ENCODE measurements around the gene CLRN3. TPM values are rescaled to one million over a fixed set of nuclear protein-coding genes. Genes with fewer than 3 reads are reported as not detected.

CLRN3 gene
- total and polyA plus RNA-seq, 3 donors from 2014 or later, result 0.55 TPM; not detected in 2

- no peaks in the 10 kb centered on the region for H3K36me3 ChIP-seq (ENCODE audit: low read depth, missing control alignments)
- no peaks in the 10 kb centered on the region for H3K27me3 ChIP-seq
- H3K9me3 ChIP-seq, result no peaks in the 10 kb centered on the region
- H3K4me3 ChIP-seq, result no peak overlapping the region
- intact Hi-C loops (cut with DNase I; ENCODE audit: low total_unique reads), result no loop called here
- H3K27ac ChIP-seq, result no peak overlapping the region
- no peak for DNase-seq
- WGBS, 2 donors, result 88 to 92% methylated on average over 8 to 11 of the region's 11 CpGs
- peaks cover 13% of the 10 kb centered on the region for H3K4me1 ChIP-seq
- TF ChIP-seq POLR2A (IDR thresholded peaks at IDR 0.05), result no peak
- no peak for TF ChIP-seq CTCF (IDR thresholded peaks at IDR 0.05)
These were observed 18.8 kb downstream of the CLRN3 start for GRCh38 chr10:127873901-127874470.

- WGBS, 2 donors, result 75 to 77% methylated on average over 12 of the region's 12 CpGs
- H3K9me3 ChIP-seq, result no peaks in the 10 kb centered on the region
- TF ChIP-seq CTCF (IDR thresholded peaks at IDR 0.05) (no peak), POLR2A (IDR thresholded peaks at IDR 0.05) (no peak)
- H3K36me3 ChIP-seq (ENCODE audit: low read depth, missing control alignments), result no peaks in the 10 kb centered on the region
- no peak overlapping the region for H3K27ac ChIP-seq
- H3K4me1 ChIP-seq, result peaks cover 13% of the 10 kb centered on the region
- peak; percentile 55 for DNase-seq
- intact Hi-C loops (cut with DNase I; ENCODE audit: low total_unique reads), result no loop called here
- no peaks in the 10 kb centered on the region for H3K27me3 ChIP-seq
- no peak overlapping the region for H3K4me3 ChIP-seq
These were observed 19.7 kb downstream of the CLRN3 start for GRCh38 chr10:127872871-127873600.

- Histone ChIP-seq H3K36me3 (ENCODE audit: low read depth, missing control alignments) (no peaks in the 10 kb centered on the region), H3K27ac (no peak overlapping the region), H3K9me3 (no peaks in the 10 kb centered on the region), H3K27me3 (no peaks in the 10 kb centered on the region), H3K4me3 (no peak overlapping the region), H3K4me1 (peaks cover 13% of the 10 kb centered on the region)
- peak; percentile 81 for DNase-seq
- TF ChIP-seq CTCF (IDR thresholded peaks at IDR 0.05), result no peak
- TF ChIP-seq POLR2A (IDR thresholded peaks at IDR 0.05), result no peak
- 22 to 41% methylated on average over 19 to 23 of the region's 23 CpGs for WGBS, 2 donors
- intact Hi-C loops (cut with DNase I; ENCODE audit: low total_unique reads), result no loop called here
These were observed 20.6 kb downstream of the CLRN3 start for GRCh38 chr10:127872011-127872761.

GRCh38 chr10:127871631-127872010 is 21.1 kb downstream of the CLRN3 start:
- H3K27me3 ChIP-seq, result no peaks in the 10 kb centered on the region
- WGBS, 2 donors, result 44 to 61% methylated on average over 4 to 7 of the region's 7 CpGs
- intact Hi-C loops (cut with DNase I; ENCODE audit: low total_unique reads), result no loop called here
- peaks cover 13% of the 10 kb centered on the region for H3K4me1 ChIP-seq
- no peaks in the 10 kb centered on the region for H3K9me3 ChIP-seq
- DNase-seq, result no peak
- H3K36me3 ChIP-seq (ENCODE audit: low read depth, missing control alignments), result no peaks in the 10 kb centered on the region
- H3K27ac ChIP-seq, result no peak overlapping the region
- TF ChIP-seq POLR2A (IDR thresholded peaks at IDR 0.05) (no peak), CTCF (IDR thresholded peaks at IDR 0.05) (no peak)
- H3K4me3 ChIP-seq, result no peak overlapping the region
